Measurements from ENCODE around the gene XPO6.

DNA sequence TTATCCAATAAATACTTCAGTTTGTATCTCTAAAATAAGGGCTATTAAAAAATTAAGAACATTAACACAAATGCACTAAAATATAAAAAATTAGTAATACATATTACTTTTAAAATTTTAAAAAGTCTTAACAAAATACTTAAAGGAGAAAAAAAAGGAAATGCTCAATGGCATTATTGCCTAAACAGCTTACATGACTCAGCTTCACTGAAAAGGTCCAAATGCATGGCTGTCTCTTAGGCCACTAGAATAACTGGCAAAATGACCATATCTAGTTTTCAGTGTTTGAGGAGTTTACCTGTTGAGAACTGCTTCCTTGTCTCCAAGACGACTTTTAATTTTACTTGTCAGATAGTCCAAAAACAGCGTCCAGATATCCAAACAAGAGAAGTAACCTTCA, 66.0 kb downstream of the XPO6 start:
- no peak for TF ChIP-seq GATA2 (IDR thresholded peaks at IDR 0.05; ENCODE audit: low read depth, low read length)
- no peak for TF ChIP-seq GATA3 (IDR thresholded peaks at IDR 0.05; ENCODE audit: low read depth, low read length)
